H1 (cell line): ENCODE results near the gene ACACA. TPM values are rescaled to one million over a fixed set of nuclear protein-coding genes. Genes with fewer than 3 reads are reported as not detected.

Experiments
- KDM1A ChIP-seq: fragments of 200-600, 300-600 bp; sonication (generic); IDR thresholded peaks from 2 replicates; pipeline ENCODE4 v1.7.1; 2016; ENCODE audit warnings: mild to moderate bottlenecking, low read length, borderline replicate concordance
- MAX ChIP-seq: IDR thresholded peaks from 2 replicates; pipeline ENCODE4 v1.6.1; 2012; ENCODE audit warnings: inconsistent platforms
- polyA plus RNA-seq, 7 experiments: library from polyadenylated mRNA; depleted of rRNA in 3 of 7; stranded (reverse) in 5 of 7; unstranded in 2 of 7; fragments of >200 nt in 5 of 7; fragments of 200-250 nt in 2 of 7; gene quantifications; 1 replicate in 5 of 7; 2 replicates in 1 of 7; 4 replicates in 1 of 7; pipeline versions ENCODE4 v1.2.1 to v1.2.3, GENCODE V29; 2011 to 2013; ENCODE audit warnings: missing spikeins in 2 of 7, mixed read lengths in 2 of 7
- total RNA-seq: library from RNA; stranded (reverse); fragmentation: NEBNext Ultra II Directional; extraction: Animal tissue kit (Norgen Biotek cat#: 25700); gene quantifications from 2 replicates; pipeline ENCODE4 v1.2.1, GENCODE V29; 2021
- TF ChIP-seq, protein P1 (sequence below): fragments of 300-600 bp; sonication (generic); IDR thresholded peaks from 2 replicates; pipeline ENCODE4 v1.7.1; 2012; ENCODE audit warnings: low read length, moderate library complexity, mild to moderate bottlenecking, inconsistent platforms; ENCODE audit not compliant: insufficient replicate concordance

ACACA gene
- total and polyA plus RNA-seq, 2 of the 8 experiments (the other 6 are each of a cell fraction or from before 2014, with no cell fraction given), result 74.0 to 160 TPM

DNA sequence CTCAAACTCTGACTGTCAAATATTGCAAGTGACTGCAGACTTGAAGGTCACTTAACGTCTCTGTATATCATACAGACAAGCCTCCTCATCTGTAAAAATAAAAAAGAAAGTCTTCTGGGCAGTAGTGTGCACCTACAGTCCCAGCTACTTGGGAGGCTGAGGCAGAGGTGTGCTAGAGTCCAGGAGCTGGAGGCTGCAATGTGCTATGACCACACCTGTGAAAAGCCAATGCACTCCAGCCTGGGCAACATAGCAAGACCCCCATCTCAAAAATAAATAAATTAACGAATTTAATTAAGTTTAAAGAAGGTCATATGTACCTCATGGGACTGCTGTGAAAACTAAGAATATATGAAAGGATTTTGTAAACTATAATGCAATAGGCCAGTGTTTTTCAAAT is 65.8 kb downstream of the ACACA start (continued):
- TF ChIP-seq, protein P1, sequence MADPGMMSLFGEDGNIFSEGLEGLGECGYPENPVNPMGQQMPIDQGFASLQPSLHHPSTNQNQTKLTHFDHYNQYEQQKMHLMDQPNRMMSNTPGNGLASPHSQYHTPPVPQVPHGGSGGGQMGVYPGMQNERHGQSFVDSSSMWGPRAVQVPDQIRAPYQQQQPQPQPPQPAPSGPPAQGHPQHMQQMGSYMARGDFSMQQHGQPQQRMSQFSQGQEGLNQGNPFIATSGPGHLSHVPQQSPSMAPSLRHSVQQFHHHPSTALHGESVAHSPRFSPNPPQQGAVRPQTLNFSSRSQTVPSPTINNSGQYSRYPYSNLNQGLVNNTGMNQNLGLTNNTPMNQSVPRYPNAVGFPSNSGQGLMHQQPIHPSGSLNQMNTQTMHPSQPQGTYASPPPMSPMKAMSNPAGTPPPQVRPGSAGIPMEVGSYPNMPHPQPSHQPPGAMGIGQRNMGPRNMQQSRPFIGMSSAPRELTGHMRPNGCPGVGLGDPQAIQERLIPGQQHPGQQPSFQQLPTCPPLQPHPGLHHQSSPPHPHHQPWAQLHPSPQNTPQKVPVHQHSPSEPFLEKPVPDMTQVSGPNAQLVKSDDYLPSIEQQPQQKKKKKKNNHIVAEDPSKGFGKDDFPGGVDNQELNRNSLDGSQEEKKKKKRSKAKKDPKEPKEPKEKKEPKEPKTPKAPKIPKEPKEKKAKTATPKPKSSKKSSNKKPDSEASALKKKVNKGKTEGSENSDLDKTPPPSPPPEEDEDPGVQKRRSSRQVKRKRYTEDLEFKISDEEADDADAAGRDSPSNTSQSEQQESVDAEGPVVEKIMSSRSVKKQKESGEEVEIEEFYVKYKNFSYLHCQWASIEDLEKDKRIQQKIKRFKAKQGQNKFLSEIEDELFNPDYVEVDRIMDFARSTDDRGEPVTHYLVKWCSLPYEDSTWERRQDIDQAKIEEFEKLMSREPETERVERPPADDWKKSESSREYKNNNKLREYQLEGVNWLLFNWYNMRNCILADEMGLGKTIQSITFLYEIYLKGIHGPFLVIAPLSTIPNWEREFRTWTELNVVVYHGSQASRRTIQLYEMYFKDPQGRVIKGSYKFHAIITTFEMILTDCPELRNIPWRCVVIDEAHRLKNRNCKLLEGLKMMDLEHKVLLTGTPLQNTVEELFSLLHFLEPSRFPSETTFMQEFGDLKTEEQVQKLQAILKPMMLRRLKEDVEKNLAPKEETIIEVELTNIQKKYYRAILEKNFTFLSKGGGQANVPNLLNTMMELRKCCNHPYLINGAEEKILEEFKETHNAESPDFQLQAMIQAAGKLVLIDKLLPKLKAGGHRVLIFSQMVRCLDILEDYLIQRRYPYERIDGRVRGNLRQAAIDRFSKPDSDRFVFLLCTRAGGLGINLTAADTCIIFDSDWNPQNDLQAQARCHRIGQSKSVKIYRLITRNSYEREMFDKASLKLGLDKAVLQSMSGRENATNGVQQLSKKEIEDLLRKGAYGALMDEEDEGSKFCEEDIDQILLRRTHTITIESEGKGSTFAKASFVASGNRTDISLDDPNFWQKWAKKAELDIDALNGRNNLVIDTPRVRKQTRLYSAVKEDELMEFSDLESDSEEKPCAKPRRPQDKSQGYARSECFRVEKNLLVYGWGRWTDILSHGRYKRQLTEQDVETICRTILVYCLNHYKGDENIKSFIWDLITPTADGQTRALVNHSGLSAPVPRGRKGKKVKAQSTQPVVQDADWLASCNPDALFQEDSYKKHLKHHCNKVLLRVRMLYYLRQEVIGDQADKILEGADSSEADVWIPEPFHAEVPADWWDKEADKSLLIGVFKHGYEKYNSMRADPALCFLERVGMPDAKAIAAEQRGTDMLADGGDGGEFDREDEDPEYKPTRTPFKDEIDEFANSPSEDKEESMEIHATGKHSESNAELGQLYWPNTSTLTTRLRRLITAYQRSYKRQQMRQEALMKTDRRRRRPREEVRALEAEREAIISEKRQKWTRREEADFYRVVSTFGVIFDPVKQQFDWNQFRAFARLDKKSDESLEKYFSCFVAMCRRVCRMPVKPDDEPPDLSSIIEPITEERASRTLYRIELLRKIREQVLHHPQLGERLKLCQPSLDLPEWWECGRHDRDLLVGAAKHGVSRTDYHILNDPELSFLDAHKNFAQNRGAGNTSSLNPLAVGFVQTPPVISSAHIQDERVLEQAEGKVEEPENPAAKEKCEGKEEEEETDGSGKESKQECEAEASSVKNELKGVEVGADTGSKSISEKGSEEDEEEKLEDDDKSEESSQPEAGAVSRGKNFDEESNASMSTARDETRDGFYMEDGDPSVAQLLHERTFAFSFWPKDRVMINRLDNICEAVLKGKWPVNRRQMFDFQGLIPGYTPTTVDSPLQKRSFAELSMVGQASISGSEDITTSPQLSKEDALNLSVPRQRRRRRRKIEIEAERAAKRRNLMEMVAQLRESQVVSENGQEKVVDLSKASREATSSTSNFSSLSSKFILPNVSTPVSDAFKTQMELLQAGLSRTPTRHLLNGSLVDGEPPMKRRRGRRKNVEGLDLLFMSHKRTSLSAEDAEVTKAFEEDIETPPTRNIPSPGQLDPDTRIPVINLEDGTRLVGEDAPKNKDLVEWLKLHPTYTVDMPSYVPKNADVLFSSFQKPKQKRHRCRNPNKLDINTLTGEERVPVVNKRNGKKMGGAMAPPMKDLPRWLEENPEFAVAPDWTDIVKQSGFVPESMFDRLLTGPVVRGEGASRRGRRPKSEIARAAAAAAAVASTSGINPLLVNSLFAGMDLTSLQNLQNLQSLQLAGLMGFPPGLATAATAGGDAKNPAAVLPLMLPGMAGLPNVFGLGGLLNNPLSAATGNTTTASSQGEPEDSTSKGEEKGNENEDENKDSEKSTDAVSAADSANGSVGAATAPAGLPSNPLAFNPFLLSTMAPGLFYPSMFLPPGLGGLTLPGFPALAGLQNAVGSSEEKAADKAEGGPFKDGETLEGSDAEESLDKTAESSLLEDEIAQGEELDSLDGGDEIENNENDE, result no peak
- TF ChIP-seq KDM1A, result no peak
- no peak for TF ChIP-seq MAX
